ENCODE measurements around the gene POPDC2.

- TF ChIP-seq POLR2A (IDR thresholded peaks at IDR 0.05; ENCODE audit: low read length), result no peak
- no peak for TF ChIP-seq GATA1 (IDR thresholded peaks at IDR 0.05; ENCODE audit: low read depth, low read length)
Observed at GRCh38 chr3:119690043-119690656, 29.8 kb upstream of the POPDC2 start.
